Measurements from ENCODE around the gene CNPY1. TPM values are rescaled to one million over a fixed set of nuclear protein-coding genes. Genes with fewer than 3 reads are reported as not detected.

The CNPY1 gene
- total RNA-seq, 2 donors from 2014 or later, result 0.33 TPM; not detected in 1

GRCh38 chr7:155536451-155536850 lies 9.9 kb downstream of the CNPY1 start:
- no peaks in the 10 kb centered on the region for H3K36me3 ChIP-seq (ENCODE audit: control insufficient read depth, insufficient read depth, low read length)
- H3K27me3 ChIP-seq (ENCODE audit: control insufficient read depth, insufficient read depth, low read length, poor library complexity, severe bottlenecking), result peaks cover 71% of the 10 kb centered on the region
- Mint-ChIP-seq H3K27ac (no peak overlapping the region), H3K9me3 (no peaks in the 10 kb centered on the region), H3K4me1 (peaks cover 10% of the 10 kb centered on the region), H3K27me3 (ENCODE audit: insufficient read depth) (peaks cover 75% of the 10 kb centered on the region), H3K36me3 (ENCODE audit: low read depth) (no peaks in the 10 kb centered on the region), H3K4me3 (no peak overlapping the region)
- DNase-seq, result no peak
- no peak overlapping the region for H3K4me3 ChIP-seq (ENCODE audit: low read length)
- no peak overlapping the region for H3K27ac ChIP-seq (ENCODE audit: low read depth, low read length)
- no peak for TF ChIP-seq CTCF (conservative IDR thresholded peaks at IDR 0.05)
- WGBS, 2 experiments (ENCODE audit: insufficient coverage in 1 of 2, insufficient read length in 1 of 2), result 81 to 87% methylated on average over 5 to 8 of the region's 8 CpGs
- H3K9me3 ChIP-seq (ENCODE audit: control insufficient read depth, low read length), result no peaks in the 10 kb centered on the region
- H3K9ac ChIP-seq (ENCODE audit: extremely low read depth, low read length, poor library complexity, severe bottlenecking), result no peak overlapping the region
- peaks cover 5% of the 10 kb centered on the region for H3K4me1 ChIP-seq (ENCODE audit: control insufficient read depth, insufficient read depth, low read length)

GRCh38 chr7:155534691-155535090 lies 11.7 kb downstream of the CNPY1 start:
- peaks cover 8% of the 10 kb centered on the region for H3K4me1 Mint-ChIP-seq

GRCh38 chr7:155533827-155534690 lies 12.3 kb downstream of the CNPY1 start:
- no peak overlapping the region for H3K27ac Mint-ChIP-seq
- TF ChIP-seq CTCF (conservative IDR thresholded peaks at IDR 0.05), result peak; percentile 90
- Histone ChIP-seq H3K36me3 (ENCODE audit: control insufficient read depth, insufficient read depth, low read length) (no peaks in the 10 kb centered on the region), H3K27me3 (ENCODE audit: control insufficient read depth, insufficient read depth, low read length, poor library complexity, severe bottlenecking) (peaks cover 89% of the 10 kb centered on the region), H3K27ac (ENCODE audit: low read depth, low read length) (no peak overlapping the region), H3K9me3 (ENCODE audit: control insufficient read depth, low read length) (no peaks in the 10 kb centered on the region), H3K4me1 (ENCODE audit: control insufficient read depth, insufficient read depth, low read length) (peaks cover 5% of the 10 kb centered on the region), H3K4me3 (ENCODE audit: low read length) (peak overlapping the region; percentile 81), H3K9ac (ENCODE audit: extremely low read depth, low read length, poor library complexity, severe bottlenecking) (no peak overlapping the region)
- 19 to 33% methylated on average over 11 to 27 of the region's 27 CpGs for WGBS, 2 experiments (ENCODE audit: insufficient coverage in 1 of 2, insufficient read length in 1 of 2)
- peak; percentile 91 for DNase-seq
- H3K4me3 Mint-ChIP-seq, result peak overlapping the region; percentile 41
- peaks cover 8% of the 10 kb centered on the region for H3K4me1 Mint-ChIP-seq
- peaks cover 6% of the 10 kb centered on the region for H3K9me3 Mint-ChIP-seq
- H3K36me3 Mint-ChIP-seq (ENCODE audit: low read depth), result no peaks in the 10 kb centered on the region
- H3K27me3 Mint-ChIP-seq (ENCODE audit: insufficient read depth), result peaks cover 88% of the 10 kb centered on the region

More at GRCh38 chr7:155534691-155535090, 11.7 kb downstream of the CNPY1 start:
- Histone ChIP-seq H3K9me3 (ENCODE audit: control insufficient read depth, low read length) (no peaks in the 10 kb centered on the region), H3K36me3 (ENCODE audit: control insufficient read depth, insufficient read depth, low read length) (no peaks in the 10 kb centered on the region), H3K27ac (ENCODE audit: low read depth, low read length) (no peak overlapping the region), H3K4me3 (ENCODE audit: low read length) (no peak overlapping the region), H3K4me1 (ENCODE audit: control insufficient read depth, insufficient read depth, low read length) (peaks cover 5% of the 10 kb centered on the region), H3K27me3 (ENCODE audit: control insufficient read depth, insufficient read depth, low read length, poor library complexity, severe bottlenecking) (peaks cover 88% of the 10 kb centered on the region), H3K9ac (ENCODE audit: extremely low read depth, low read length, poor library complexity, severe bottlenecking) (no peak overlapping the region)
- no peaks in the 10 kb centered on the region for H3K36me3 Mint-ChIP-seq (ENCODE audit: low read depth)
- 84 to 98% methylated on average over 6 to 11 of the region's 11 CpGs for WGBS, 2 experiments (ENCODE audit: insufficient coverage in 1 of 2, insufficient read length in 1 of 2)
- TF ChIP-seq CTCF (conservative IDR thresholded peaks at IDR 0.05), result no peak
- H3K4me3 Mint-ChIP-seq, result no peak overlapping the region
- H3K27ac Mint-ChIP-seq, result no peak overlapping the region
- H3K27me3 Mint-ChIP-seq (ENCODE audit: insufficient read depth), result peaks cover 86% of the 10 kb centered on the region
- DNase-seq, result no peak
- H3K9me3 Mint-ChIP-seq, result peaks cover under 1% of the 10 kb centered on the region
